HepG2 (cell line): ENCODE data around the gene RTN4. TPM values are rescaled to one million over a fixed set of nuclear protein-coding genes. Genes with fewer than 3 reads are reported as not detected.
A peak's percentile ranks its signal among the peaks of the same experiment; 100 is the strongest.

ENCODE experiments used
- ATAC-seq: fragments of 200-7000 bp; cut with Tn5 transposase; 3 replicates; pipeline ENCODE4 v1.9.1; 2020; ENCODE audit warnings: mild to moderate bottlenecking, moderate library complexity
- BruUV-seq: library from RNA; stranded (reverse); fragments of 400-500 nt; replicated peaks from 2 replicates; lab custom pipeline; 2021; lab: Mats Ljungman, UMichigan
- CTCF ChIA-PET: fragments of 300-600 bp; formaldehyde crosslinking; extraction: SDS; loops from one replicate; lab custom pipeline; 2021; ENCODE audit warnings: low total read pairs, inconsistent platforms, low intra/inter-chr PET ratio; lab: Yijun Ruan, JAX
- POLR2A ChIA-PET: fragments of 350-600 bp; sonication (Branson Sonifier 250); formaldehyde crosslinking; loops from one replicate; lab custom pipeline; 2020; ENCODE audit warnings: antibody characterized with exemption, inconsistent platforms; lab: Yijun Ruan, JAX
- DNase-seq: peaks from one replicate; pipeline ENCODE4 v3.0.0-alpha.2; 2015; ENCODE audit warnings: low spot score
- FAIRE-seq: peaks from 3 replicates; lab custom pipeline; 2011; peaks lifted over from hg19 to GRCh38; lab: Jason Lieb, UNC
- H2AFZ ChIP-seq: one replicate; pipeline ENCODE4 v1.6.1; 2011; ENCODE audit warnings: low read length, inconsistent platforms
- H3K27ac ChIP-seq: fragments of 300-600 bp; 3 replicates; pipeline ENCODE4 v1.8.0; 2011; ENCODE audit warnings: mixed run types, mild to moderate bottlenecking, mixed read lengths, low read length, inconsistent platforms; ENCODE audit not compliant: insufficient read depth; ENCODE audit errors: extremely low read length
- H3K27me3 ChIP-seq, 2 experiments: fragments of 200-600 bp in 1 of 2; 2 replicates in 1 of 2; 3 replicates in 1 of 2; pipeline versions ENCODE4 v1.6.0 to v1.8.0; 2011; ENCODE audit warnings: low read length in 2 of 2, mild to moderate bottlenecking in 2 of 2, moderate library complexity in 2 of 2, inconsistent platforms in 1 of 2; ENCODE audit not compliant: insufficient read depth in 2 of 2, control insufficient read depth in 1 of 2
- H3K36me3 ChIP-seq, 2 experiments: fragments of 200-600 bp in 1 of 2; replicated peaks in 1 of 2; 2 replicates in 1 of 2; 3 replicates in 1 of 2; pipeline versions ENCODE4 v1.5.1 to v1.8.0; 2011; ENCODE audit warnings: low read length in 2 of 2, inconsistent platforms in 1 of 2; ENCODE audit not compliant: insufficient read depth in 2 of 2, control insufficient read depth in 1 of 2
- H3K4me1 ChIP-seq: 2 replicates; pipeline ENCODE4 v1.5.1; 2012; ENCODE audit warnings: low read length, inconsistent platforms; ENCODE audit not compliant: insufficient read depth
- H3K4me2 ChIP-seq: 2 replicates; pipeline ENCODE4 v1.6.0; 2011; ENCODE audit warnings: low read depth, low read length, inconsistent platforms
- H3K4me3 ChIP-seq, 3 experiments: fragments of 200-600 bp in 1 of 3; sonication (generic), shearing (Covaris generic) in 1 of 3; replicated peaks in 1 of 3; 2 replicates each; pipeline ENCODE4 v1.5.1; 2011 to 2016; ENCODE audit warnings: low read length in 3 of 3, inconsistent platforms in 2 of 3, low read depth in 2 of 3, mild to moderate bottlenecking in 2 of 3, control low read depth in 1 of 3, mixed read lengths in 1 of 3; ENCODE audit not compliant: insufficient read depth in 1 of 3
- H3K79me2 ChIP-seq: one replicate; pipeline ENCODE4 v1.6.1; 2011; ENCODE audit warnings: low read length, inconsistent platforms; ENCODE audit not compliant: insufficient read depth
- H3K9ac ChIP-seq: 2 replicates; pipeline ENCODE4 v1.6.0; 2011; ENCODE audit warnings: mild to moderate bottlenecking, low read depth, low read length, inconsistent platforms; ENCODE audit not compliant: insufficient read depth
- H3K9me3 ChIP-seq: 2 replicates; pipeline ENCODE4 v1.5.1; 2012; ENCODE audit warnings: mild to moderate bottlenecking, low read length
- H4K20me1 ChIP-seq: 2 replicates; pipeline ENCODE4 v1.6.0; 2011; ENCODE audit warnings: inconsistent platforms, mild to moderate bottlenecking, low read length, moderate library complexity; ENCODE audit not compliant: insufficient read depth
- ATM ChIP-seq: fragments of 450-650 bp; IDR thresholded peaks from 2 replicates; pipeline ENCODE4 v1.7.1; 2017; ENCODE audit warnings: mild to moderate bottlenecking, borderline replicate concordance
- EED ChIP-seq: sonication (generic); formaldehyde crosslinking; IDR thresholded peaks from 2 replicates; pipeline ENCODE4 v1.5.0; 2020; ENCODE audit warnings: mild to moderate bottlenecking, missing genetic modification reagents
- KAT8 ChIP-seq: IDR thresholded peaks from 2 replicates; pipeline ENCODE4 v1.6.1; 2016; ENCODE audit warnings: missing genetic modification reagents, missing compliant biosample characterization
- NFE2 ChIP-seq: sonication (generic); formaldehyde crosslinking; IDR thresholded peaks from 2 replicates; pipeline ENCODE4 v1.4.0; 2020; ENCODE audit warnings: missing genetic modification reagents
- PAF1 ChIP-seq: IDR thresholded peaks from 2 replicates; pipeline ENCODE4 v1.6.1; 2016; ENCODE audit warnings: missing genetic modification reagents, missing compliant biosample characterization
- POLR2AphosphoS2 ChIP-seq: IDR thresholded peaks from 2 replicates; pipeline ENCODE4 v1.6.1; 2011; ENCODE audit warnings: low read depth, low read length, improper control_type of control experiment
- RBM22 ChIP-seq: fragments of 200-400 bp; formaldehyde crosslinking; optimal IDR thresholded peaks from 2 replicates; pipeline ENCODE3; 2017; ENCODE audit warnings: mild to moderate bottlenecking, low read length, moderate library complexity
- ZBTB8A ChIP-seq: sonication (generic); formaldehyde crosslinking; IDR thresholded peaks from 2 replicates; pipeline ENCODE4 v1.4.0; 2020; ENCODE audit warnings: mild to moderate bottlenecking, low read depth, missing genetic modification reagents, borderline replicate concordance
- ZMYM3 ChIP-seq: sonication (generic); formaldehyde crosslinking; IDR thresholded peaks from 2 replicates; pipeline ENCODE4 v1.5.1; 2020; ENCODE audit warnings: mild to moderate bottlenecking, missing genetic modification reagents
- ZNF121 ChIP-seq: sonication (generic); formaldehyde crosslinking; IDR thresholded peaks from 2 replicates; pipeline ENCODE4 v1.5.0; 2020; ENCODE audit warnings: mild to moderate bottlenecking, missing genetic modification reagents
- ZNF335 ChIP-seq: sonication (generic); formaldehyde crosslinking; IDR thresholded peaks from 2 replicates; pipeline ENCODE4 v1.4.0; 2020; ENCODE audit warnings: missing genetic modification reagents
- ZNF552 ChIP-seq: sonication (generic); formaldehyde crosslinking; IDR thresholded peaks from 2 replicates; pipeline ENCODE4 v1.9.0; 2022; ENCODE audit warnings: missing genetic modification reagents, mild to moderate bottlenecking, borderline replicate concordance
- WGBS: methylation state at CpG from one replicate; pipeline ENCODE4 v1.1.6; 2017; ENCODE audit warnings: low lambda C conversion rate; 5-methylcytosine and 5-hydroxymethylcytosine counted together
- in situ Hi-C: cut with HindIII; loops from 2 replicates; pipeline ENCODE4 v1.10.0; 2017; ENCODE audit warnings: low pct_unique_long_range_greater_than_20kb; ENCODE audit not compliant: extremely low pct_ligation_motif_present
- intact Hi-C: fragments of 100-400 bp; cut with micrococcal nuclease; formaldehyde crosslinking; loops from one replicate; pipeline ENCODE4 v1.10.0; 2022; ENCODE audit not compliant: unreplicated experiment
- polyA plus RNA-seq, 8 experiments: library from polyadenylated mRNA; depleted of rRNA in 3 of 8; stranded (reverse) in 7 of 8; unstranded in 1 of 8; fragments of >200 nt; fragmentation: Illumina TruSeq in 4 of 8; extraction: Trizol in 4 of 8; gene quantifications; 2 replicates each; pipeline versions ENCODE4 v1.2.1 to v1.2.3, GENCODE V29; 2011 to 2016; ENCODE audit warnings: low read depth in 4 of 8, missing spikeins in 1 of 8, mixed read lengths in 1 of 8; ENCODE audit not compliant: insufficient read depth in 1 of 8
- total RNA-seq, 5 experiments: library from RNA; depleted of rRNA; stranded (reverse); fragments of >200 nt; fragmentation: Illumina TruSeq; extraction: Trizol; gene quantifications; 2 replicates each; pipeline ENCODE4 v1.2.3, GENCODE V29; 2016; ENCODE audit warnings: low read depth in 1 of 5
- TF ChIP-seq, protein P1 (sequence below): sonication (generic); formaldehyde crosslinking; conservative IDR thresholded peaks from 2 replicates; pipeline ENCODE4 v1.8.1; 2023; ENCODE audit warnings: missing genetic modification reagents
- TF ChIP-seq, protein P2 (sequence below): sonication (generic); formaldehyde crosslinking; IDR thresholded peaks from 2 replicates; pipeline ENCODE4 v1.5.1; 2020; ENCODE audit warnings: missing genetic modification reagents, mild to moderate bottlenecking, borderline replicate concordance
- TF ChIP-seq, protein P3 (sequence below): sonication (generic); formaldehyde crosslinking; IDR thresholded peaks from 2 replicates; pipeline ENCODE4 v1.9.0; 2021; ENCODE audit warnings: mild to moderate bottlenecking, missing genetic modification reagents

Gene RTN4
- total and polyA plus RNA-seq, 2 of the 13 experiments (the other 11 are each of a cell fraction or from before 2014, with no cell fraction given) = 98.4 to 133 TPM

DNA sequence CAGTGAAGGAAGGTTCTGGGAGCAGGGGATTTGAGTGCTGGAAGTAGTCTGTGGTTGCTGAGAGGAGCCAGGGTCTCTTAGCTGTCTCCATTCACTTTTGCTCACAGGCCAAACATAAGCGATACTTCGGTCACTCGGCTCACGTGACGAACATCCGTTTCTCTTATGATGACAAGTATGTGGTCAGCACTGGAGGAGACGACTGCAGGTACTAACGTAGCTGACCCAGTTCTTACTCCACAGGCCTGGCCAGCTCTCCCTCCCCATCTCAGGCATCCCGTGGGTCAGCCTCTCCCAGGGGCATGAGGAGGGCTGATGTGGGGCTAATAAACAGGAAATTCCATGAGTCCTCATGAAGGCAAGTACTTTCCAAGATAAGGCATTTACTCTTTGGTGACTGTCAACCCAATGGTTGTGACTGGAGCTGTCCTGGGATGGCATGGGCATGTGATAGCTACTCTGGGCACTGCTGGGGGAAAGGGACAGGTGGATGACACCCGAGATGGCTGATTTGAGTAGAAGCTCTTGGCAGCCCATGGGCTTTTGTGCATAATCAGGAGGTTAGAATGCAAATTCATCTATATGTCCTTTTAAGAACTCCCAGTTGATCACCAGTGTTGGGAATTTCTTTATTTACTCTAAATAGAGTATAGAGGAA lies 81.6 kb downstream of the RTN4 start:
- peaks cover 3 to 43% of the 10 kb centered on the region in 2 experiments; a peak in 3 of 5 replicates for H3K36me3 ChIP-seq
- peak; percentile 21 for ATAC-seq

More for the DNA sequence above, 81.6 kb downstream of the RTN4 start:
- intact Hi-C loops (no loop called here), in situ Hi-C loops (no loop called here)
- no peaks in the 10 kb centered on the region for H3K4me1 ChIP-seq
- no peak overlapping the region for H2AFZ ChIP-seq
- ChIA-PET CTCF (no interaction called here), POLR2A (no interaction called here)
- no TSS peak for BruUV-seq
- H4K20me1 ChIP-seq = no peaks in the 10 kb centered on the region
- no peaks in the 10 kb centered on the region for H3K79me2 ChIP-seq
- H3K27ac ChIP-seq = no peak overlapping the region
- 99% methylated on average over 9 of the region's 10 CpGs for WGBS
- no peak for DNase-seq
- H3K4me2 ChIP-seq = no peak overlapping the region
- H3K27me3 ChIP-seq = no peaks in the 10 kb centered on the region
- FAIRE-seq = no peak
- no peaks in the 10 kb centered on the region for H3K9me3 ChIP-seq
- no peak overlapping the region for H3K4me3 ChIP-seq
- TF ChIP-seq EED (CRISPR knock-in tag) (no peak), ZBTB8A (no peak), ZNF552 (CRISPR knock-in tag) (no peak), RBM22 (peak; percentile 96), NFE2 (no peak), ZMYM3 (CRISPR knock-in tag) (no peak), KAT8 (CRISPR knock-in tag) (no peak), POLR2AphosphoS2 (0 out of 2 replicates have a peak, but pooled peaks have one; percentile 40), ZNF121 (CRISPR knock-in tag) (no peak), ZNF335 (CRISPR knock-in tag) (no peak), ATM (no peak), PAF1 (CRISPR knock-in tag) (0 out of 2 replicates have a peak, but pooled peaks have one; percentile 45)
- TF ChIP-seq, protein P1, sequence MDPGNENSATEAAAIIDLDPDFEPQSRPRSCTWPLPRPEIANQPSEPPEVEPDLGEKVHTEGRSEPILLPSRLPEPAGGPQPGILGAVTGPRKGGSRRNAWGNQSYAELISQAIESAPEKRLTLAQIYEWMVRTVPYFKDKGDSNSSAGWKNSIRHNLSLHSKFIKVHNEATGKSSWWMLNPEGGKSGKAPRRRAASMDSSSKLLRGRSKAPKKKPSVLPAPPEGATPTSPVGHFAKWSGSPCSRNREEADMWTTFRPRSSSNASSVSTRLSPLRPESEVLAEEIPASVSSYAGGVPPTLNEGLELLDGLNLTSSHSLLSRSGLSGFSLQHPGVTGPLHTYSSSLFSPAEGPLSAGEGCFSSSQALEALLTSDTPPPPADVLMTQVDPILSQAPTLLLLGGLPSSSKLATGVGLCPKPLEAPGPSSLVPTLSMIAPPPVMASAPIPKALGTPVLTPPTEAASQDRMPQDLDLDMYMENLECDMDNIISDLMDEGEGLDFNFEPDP (CRISPR knock-in tag) = 0 out of 2 replicates have a peak, but pooled peaks have one; percentile 28
- TF ChIP-seq, protein P2, sequence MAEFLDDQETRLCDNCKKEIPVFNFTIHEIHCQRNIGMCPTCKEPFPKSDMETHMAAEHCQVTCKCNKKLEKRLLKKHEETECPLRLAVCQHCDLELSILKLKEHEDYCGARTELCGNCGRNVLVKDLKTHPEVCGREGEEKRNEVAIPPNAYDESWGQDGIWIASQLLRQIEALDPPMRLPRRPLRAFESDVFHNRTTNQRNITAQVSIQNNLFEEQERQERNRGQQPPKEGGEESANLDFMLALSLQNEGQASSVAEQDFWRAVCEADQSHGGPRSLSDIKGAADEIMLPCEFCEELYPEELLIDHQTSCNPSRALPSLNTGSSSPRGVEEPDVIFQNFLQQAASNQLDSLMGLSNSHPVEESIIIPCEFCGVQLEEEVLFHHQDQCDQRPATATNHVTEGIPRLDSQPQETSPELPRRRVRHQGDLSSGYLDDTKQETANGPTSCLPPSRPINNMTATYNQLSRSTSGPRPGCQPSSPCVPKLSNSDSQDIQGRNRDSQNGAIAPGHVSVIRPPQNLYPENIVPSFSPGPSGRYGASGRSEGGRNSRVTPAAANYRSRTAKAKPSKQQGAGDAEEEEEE = no peak
- TF ChIP-seq, protein P3, sequence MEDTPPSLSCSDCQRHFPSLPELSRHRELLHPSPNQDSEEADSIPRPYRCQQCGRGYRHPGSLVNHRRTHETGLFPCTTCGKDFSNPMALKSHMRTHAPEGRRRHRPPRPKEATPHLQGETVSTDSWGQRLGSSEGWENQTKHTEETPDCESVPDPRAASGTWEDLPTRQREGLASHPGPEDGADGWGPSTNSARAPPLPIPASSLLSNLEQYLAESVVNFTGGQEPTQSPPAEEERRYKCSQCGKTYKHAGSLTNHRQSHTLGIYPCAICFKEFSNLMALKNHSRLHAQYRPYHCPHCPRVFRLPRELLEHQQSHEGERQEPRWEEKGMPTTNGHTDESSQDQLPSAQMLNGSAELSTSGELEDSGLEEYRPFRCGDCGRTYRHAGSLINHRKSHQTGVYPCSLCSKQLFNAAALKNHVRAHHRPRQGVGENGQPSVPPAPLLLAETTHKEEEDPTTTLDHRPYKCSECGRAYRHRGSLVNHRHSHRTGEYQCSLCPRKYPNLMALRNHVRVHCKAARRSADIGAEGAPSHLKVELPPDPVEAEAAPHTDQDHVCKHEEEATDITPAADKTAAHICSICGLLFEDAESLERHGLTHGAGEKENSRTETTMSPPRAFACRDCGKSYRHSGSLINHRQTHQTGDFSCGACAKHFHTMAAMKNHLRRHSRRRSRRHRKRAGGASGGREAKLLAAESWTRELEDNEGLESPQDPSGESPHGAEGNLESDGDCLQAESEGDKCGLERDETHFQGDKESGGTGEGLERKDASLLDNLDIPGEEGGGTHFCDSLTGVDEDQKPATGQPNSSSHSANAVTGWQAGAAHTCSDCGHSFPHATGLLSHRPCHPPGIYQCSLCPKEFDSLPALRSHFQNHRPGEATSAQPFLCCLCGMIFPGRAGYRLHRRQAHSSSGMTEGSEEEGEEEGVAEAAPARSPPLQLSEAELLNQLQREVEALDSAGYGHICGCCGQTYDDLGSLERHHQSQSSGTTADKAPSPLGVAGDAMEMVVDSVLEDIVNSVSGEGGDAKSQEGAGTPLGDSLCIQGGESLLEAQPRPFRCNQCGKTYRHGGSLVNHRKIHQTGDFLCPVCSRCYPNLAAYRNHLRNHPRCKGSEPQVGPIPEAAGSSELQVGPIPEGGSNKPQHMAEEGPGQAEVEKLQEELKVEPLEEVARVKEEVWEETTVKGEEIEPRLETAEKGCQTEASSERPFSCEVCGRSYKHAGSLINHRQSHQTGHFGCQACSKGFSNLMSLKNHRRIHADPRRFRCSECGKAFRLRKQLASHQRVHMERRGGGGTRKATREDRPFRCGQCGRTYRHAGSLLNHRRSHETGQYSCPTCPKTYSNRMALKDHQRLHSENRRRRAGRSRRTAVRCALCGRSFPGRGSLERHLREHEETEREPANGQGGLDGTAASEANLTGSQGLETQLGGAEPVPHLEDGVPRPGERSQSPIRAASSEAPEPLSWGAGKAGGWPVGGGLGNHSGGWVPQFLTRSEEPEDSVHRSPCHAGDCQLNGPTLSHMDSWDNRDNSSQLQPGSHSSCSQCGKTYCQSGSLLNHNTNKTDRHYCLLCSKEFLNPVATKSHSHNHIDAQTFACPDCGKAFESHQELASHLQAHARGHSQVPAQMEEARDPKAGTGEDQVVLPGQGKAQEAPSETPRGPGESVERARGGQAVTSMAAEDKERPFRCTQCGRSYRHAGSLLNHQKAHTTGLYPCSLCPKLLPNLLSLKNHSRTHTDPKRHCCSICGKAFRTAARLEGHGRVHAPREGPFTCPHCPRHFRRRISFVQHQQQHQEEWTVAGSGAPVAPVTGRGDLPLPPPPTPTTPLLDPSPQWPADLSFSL = no peak
- TF ChIP-seq, all 625 proteins: peak for 4
- no peak overlapping the region for H3K9ac ChIP-seq
